ENCODE measurements around the gene RASA4B. TPM values are rescaled to one million over a fixed set of nuclear protein-coding genes. Genes with fewer than 3 reads are reported as not detected.

Gene RASA4B
- total and polyA plus RNA-seq, 2 of the 4 experiments (the other 2 are of a cell fraction) = 1.8 to 7.7 TPM

DNA sequence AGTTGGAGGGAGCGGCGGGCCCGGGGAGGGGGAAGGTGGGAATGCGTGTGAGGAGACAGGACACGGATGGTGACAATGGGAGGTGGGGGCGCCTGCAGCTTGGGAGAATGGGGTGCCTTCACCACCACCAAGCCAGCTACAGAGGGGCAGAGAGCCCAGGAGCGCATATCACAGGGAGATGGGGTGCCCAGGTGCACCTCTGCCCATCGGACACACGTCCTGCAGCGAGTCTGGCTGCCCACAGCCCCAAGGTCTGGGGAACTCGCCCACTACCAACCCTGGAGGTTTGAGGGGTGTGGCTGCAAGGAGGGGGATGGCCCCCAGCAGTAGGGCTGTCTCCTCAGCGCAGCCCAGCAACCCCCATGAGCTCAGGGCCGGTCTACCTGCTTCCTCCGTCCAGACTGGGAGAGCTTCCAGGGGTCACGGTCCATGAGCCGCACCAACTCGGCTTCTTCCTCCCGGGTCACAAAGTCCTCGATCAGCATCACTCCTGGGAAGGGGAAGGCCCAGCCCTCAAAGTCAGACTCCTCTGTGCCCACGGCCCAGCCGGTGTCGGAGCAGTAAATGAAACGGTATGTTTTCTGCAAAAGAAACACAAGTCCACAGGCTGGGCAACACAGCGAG is 58.2 kb downstream of the RASA4B start:
- H2BK15ac ChIP-seq (ENCODE audit: low read depth, low read length) = no peak overlapping the region
- H4K20me1 ChIP-seq (ENCODE audit: insufficient read depth, low read length) = peaks cover 12% of the 10 kb centered on the region
- no peak overlapping the region for H2AK5ac ChIP-seq (ENCODE audit: low read depth, low read length)
- dilution Hi-C loops (cut with HindIII; ENCODE audit: low sequenced_read_pairs, unreplicated experiment) (no loop called here), in situ Hi-C loops (cut with MboI; ENCODE audit: low sequenced_read_pairs) (no loop called here), intact Hi-C loops (cut with micrococcal nuclease) (no loop called here)
- H3K56ac ChIP-seq (ENCODE audit: extremely low read depth, insufficient read depth, low read length) = no peak overlapping the region
- no peak overlapping the region for H3K14ac ChIP-seq (replicated peaks; ENCODE audit: low read depth, low read length)
- no peak overlapping the region for H2BK5ac ChIP-seq (ENCODE audit: low read depth, low read length, poor library complexity, severe bottlenecking)
- BruUV-seq (replicated peaks) = no TSS peak
- no peaks in the 10 kb centered on the region for H3K27me3 ChIP-seq (ENCODE audit: control insufficient read depth, insufficient read depth, low read length)
- no peak overlapping the region for H2AK9ac ChIP-seq (replicated peaks; ENCODE audit: low read depth, low read length, poor library complexity)
- no peaks in the 10 kb centered on the region for H3K9me3 ChIP-seq (ENCODE audit: control insufficient read depth, insufficient read depth, low read length)
- peaks cover 14 to 47% of the 10 kb centered on the region in 2 experiments for H3K79me1 ChIP-seq (ENCODE audit: low read depth in 1 of 2, low read length in 2 of 2)
- peaks cover 27% of the 10 kb centered on the region for H3K36me3 ChIP-seq (ENCODE audit: control insufficient read depth, insufficient read depth, low read length)
- DNase-seq (no peak), ATAC-seq (ENCODE audit: low read depth) (no peak)
- H3K9ac ChIP-seq (ENCODE audit: low read depth, low read length) = no peak overlapping the region
- H4K91ac ChIP-seq (ENCODE audit: insufficient read depth, low read depth, low read length) = no peak overlapping the region
- H4K5ac ChIP-seq (ENCODE audit: low read depth, low read length) = no peak overlapping the region
- H2AFZ ChIP-seq (replicated peaks; ENCODE audit: low read length, poor library complexity) = no peak overlapping the region
- 89% methylated on average over 8 of the region's 24 CpGs; no CpG with 5 or more reads in 1 of the 2 experiments for WGBS, 2 experiments (ENCODE audit: extremely low coverage in 2 of 2, insufficient read length in 1 of 2)
- no peak overlapping the region for H2BK20ac ChIP-seq (ENCODE audit: low read depth, low read length)
- no peak overlapping the region for H2BK120ac ChIP-seq (ENCODE audit: low read depth, low read length)
- CTCF ChIA-PET = no interaction called here
- peaks cover 5% of the 10 kb centered on the region; the same call in 1 of the 2 replicates for H3K9me1 ChIP-seq (ENCODE audit: insufficient read depth, low read length)
- no peak overlapping the region for H3K27ac ChIP-seq (ENCODE audit: insufficient read depth, low read length)
- H4K8ac ChIP-seq (ENCODE audit: low read depth in 2 of 2, low read length in 2 of 2) = no peak overlapping the region
- H3K4me2 ChIP-seq (ENCODE audit: low read depth, low read length) = no peak overlapping the region
- H3K4me1 ChIP-seq (ENCODE audit: control insufficient read depth, insufficient read depth, low read length) = peaks cover 12% of the 10 kb centered on the region
- H3K4me3 ChIP-seq (ENCODE audit: insufficient read depth, low read depth, low read length) = no peak overlapping the region
- no peak for TF ChIP-seq NFE2L2 (IDR thresholded peaks at IDR 0.05; ENCODE audit: low read depth, low read length)
- TF ChIP-seq BHLHE40 (IDR thresholded peaks at IDR 0.05; ENCODE audit: low read depth, low read length) = no peak
- no peak for TF ChIP-seq CTCF (conservative IDR thresholded peaks at IDR 0.05; ENCODE audit: low read depth, low read length)
- TF ChIP-seq POLR2A (IDR thresholded peaks at IDR 0.05; ENCODE audit: low read depth, low read length) = no peak
- no peak for TF ChIP-seq FOS (IDR thresholded peaks at IDR 0.05; ENCODE audit: low read depth, low read length)
- no peak overlapping the region for H3K4ac ChIP-seq (ENCODE audit: low read depth, low read length)
- H3K18ac ChIP-seq (ENCODE audit: low read depth, low read length) = no peak overlapping the region
- H3K23ac ChIP-seq (ENCODE audit: low read depth, low read length) = no peak overlapping the region
- POLR2A ChIA-PET (ENCODE audit: unreplicated experiment) = no interaction called here
